Astrocyte of the hippocampus (primary cell): ENCODE results near the gene GREB1.

Source experiments
- DNase-seq: peaks from one replicate; pipeline ENCODE4 v3.0.0; 2011; ENCODE audit warnings: low read depth, low spot score

GREB1 gene

DNA sequence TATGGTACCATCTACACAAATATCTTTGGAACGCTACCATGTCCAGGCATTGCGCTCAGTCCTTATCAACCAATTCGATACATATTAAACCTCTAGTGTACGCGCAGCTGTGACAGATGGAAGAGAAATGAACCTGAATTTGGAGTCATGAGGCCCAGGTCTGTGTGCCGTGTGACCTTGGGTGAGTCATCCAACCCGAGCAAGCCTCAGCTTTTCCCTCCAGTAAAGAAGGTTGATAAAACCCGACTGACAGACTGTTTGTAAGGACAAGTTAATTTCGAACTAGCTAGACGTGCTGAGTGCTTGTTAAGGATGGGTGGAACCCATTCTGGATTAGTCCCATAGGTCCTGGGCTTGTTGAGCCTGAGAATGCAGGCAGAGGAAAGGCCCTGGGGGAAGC is 28.2 kb downstream of the GREB1 start:
- DNase-seq = no peak

DNA sequence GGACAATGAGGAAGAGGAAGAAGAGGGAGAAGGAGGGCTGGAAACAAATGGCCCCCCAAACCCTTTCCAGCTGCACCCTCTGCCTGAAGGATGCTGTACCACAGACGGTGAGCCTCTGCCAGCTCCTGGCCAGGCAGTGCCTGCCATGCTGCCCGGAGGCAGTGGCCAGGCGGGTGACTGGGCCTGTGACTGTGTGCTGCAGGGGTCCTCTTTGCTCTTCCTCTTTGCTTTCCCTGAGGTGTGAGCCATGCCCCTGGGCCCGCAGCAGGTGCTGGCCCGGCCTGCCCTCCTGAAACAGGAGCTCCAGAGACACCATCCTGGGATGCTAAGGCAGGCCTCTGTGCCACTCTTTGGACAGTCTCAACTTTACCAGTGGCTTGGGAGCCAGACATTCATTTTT is 28.6 kb downstream of the GREB1 start:
- no peak for DNase-seq

DNA sequence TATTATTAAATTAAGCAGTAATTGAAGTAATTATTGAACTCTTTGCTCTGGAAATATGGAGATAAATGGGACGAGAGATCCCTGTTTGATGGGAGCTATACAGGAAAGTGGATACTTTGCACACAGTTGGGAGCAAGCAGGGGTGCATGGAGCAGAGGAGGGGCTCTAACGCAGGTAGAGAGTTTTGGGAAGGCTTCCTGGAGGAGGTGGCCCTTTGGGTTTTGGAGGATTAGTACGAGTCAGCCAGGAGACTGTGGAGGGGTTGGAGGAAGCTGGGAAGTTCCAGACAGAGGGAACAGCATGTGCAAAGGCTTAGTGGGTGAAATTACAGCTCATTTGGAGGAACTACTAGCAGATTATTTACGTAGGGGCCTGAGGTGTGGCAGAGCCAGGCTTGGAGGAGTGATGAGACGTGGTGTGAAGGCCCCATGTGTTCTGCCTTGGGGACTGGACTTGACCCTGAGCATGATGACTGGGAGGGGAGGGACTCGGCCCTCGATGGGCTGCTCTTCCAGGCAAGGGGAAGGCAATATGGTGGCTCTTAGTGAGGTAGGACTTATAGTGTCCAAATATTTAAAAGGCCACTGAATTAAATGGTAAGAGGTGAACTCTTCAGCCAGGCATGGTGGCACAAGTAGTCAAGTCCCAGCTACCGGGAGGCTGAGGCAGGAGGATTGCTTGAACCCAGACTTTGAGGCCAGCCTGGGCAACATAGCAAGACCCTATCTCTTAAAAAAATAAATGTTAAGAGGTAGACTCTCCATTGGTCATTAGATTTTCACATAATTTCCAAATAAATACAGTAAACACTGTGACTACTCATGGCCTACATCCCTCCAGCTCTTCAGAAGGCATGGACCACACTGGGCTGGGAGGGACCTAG is 30.2 kb downstream of the GREB1 start:
- DNase-seq = no peak

DNA sequence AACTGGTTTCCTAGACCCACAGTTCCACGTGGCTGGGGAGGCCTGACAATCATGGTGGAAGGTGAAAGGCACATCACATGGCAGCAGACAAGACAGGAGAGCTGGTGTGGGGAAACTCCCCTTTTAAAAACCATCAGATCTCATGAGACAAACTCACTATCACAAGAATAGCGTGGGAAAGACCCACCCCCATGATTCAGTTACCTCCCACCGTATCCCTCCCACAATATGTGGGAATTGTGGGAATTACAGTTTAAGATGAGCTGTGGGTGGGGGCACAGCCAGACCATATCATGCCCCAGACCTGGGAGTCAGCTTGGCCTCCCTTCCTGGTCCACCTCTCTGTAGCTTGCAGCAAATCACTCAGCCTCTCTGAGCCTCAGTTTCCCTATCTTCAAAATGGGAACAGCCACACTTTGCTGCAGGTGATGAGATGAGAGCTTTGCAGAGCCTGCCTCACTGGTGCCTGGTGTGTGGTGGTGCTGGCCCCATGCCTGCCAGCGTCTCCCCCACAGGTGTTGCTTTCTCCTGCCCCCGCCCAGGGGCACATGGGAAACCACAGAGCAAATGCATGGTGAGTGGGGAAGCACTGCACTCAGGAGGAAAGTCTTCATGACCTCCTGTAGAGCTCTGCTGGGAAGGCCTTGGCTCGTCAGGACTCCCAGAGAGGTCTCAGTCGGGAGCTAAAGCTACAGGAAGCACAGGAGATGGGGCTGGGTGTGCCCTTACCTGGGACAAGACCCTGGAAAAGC is 31.1 kb downstream of the GREB1 start:
- DNase-seq = no peak

DNA sequence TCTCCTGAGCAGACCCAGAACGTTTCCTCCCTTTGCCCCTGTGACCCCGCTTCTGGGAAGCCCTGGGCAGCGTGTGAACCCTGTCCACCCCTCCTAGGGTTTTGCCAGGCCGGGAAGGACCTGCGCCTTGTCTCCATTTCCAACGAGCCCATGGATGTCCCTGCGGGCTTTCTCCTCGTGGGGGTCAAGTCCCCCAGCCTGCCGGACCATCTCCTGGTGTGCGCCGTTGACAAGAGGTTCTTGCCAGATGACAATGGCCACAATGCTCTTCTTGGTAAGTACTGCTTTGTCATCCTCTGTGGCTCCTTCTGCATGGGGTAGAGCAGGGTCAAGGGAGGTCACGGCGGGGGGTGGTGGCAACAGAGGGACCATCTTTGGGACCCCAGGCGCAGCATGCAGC is 32.5 kb downstream of the GREB1 start:
- no peak for DNase-seq

DNA sequence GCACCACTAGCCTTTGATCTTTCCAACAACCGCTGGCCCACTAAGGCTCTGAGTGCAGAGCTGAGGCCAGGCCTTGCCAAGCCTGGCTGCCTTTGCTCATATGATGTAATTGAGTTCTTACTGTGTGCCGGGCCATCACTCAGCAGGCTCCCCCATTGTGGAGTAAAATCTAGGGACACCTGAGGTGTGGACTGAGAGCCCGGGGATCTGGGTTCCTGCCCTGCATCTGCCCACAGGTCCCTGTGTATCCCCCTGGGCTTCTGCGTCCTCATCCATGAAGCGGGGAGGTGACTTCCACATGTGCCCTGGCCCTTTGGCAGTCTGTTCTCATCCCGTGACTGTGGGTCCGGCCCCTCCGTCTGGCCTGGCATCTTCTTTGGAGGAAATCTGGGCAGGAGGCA is 33.8 kb downstream of the GREB1 start:
- DNase-seq = no peak

DNA sequence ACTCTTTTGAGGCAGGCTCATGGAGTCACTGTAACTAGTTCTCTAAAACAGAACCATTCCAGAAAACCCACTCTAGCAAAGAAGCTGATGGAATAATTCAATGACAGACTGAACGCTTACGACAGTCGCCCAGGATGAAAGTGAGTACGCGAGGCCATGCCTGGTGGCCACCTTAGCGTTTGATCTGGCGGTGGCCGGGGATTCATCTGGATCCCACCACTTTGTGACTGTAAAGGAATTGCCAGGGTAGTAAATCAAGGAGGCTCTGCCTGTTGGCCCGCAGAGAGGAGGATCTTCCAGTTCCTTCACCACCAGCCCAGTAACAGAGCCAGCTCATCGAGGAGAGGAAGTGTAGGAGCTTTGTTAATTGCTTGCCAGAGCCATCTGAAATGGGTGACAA is 34.6 kb downstream of the GREB1 start:
- no peak for DNase-seq

DNA sequence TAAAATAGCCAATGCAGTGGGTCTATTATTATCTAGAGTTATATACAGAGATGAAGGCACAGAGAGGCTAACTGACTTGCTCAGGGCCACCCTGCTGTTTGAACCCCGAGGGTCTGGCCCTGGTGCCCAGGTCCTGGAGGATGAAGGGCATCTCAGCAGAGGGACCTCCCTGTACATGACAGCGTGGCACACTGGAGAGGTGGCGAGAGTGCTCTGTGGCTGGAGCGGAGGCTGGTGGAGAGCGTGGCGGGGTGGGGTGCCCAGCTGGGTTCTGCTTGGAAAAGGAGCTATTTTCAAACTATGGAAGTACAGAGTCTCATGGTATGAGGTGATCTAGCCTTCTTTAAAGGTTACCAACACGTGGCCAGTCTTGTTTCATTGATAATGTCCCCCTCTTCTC is 35.8 kb downstream of the GREB1 start:
- no peak for DNase-seq

DNA sequence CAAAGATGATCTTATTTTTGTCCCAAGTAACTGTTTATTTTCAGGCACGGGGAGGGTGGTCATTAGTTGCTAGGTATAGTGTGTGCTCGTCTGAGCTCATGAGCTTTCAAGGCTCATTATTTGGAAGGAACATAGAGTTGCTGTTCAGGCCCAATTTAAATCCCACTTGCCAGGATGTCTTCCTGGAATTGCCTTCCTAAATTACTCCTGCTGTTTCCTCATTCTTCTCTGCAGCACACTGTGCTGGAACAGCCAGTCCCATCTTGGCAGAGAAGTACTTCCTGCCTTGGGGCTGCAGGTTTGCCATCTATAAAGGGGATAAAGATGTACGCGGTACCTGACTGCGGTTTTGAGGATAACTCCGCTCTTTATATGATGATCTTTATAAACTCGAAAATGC is 37.3 kb downstream of the GREB1 start:
- DNase-seq = no peak

DNA sequence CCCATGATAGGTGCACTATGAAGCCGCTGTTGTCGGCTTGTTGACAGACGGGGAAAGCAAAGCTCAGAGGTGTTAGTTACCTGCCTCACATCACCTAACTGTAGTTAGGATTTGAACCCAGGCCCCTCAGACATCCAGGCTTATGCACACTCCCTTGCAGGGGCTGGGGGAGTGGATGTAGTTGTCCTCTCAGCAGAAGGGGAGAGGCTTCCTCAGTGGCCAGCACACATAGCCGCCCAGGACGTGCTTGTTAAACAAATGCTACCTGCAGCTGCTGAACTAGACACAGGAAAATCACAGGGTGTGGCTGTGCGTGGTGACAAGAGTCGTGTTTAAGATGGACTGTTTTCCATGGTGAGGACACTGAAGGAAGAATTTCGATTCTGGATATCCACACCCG is 39.2 kb downstream of the GREB1 start:
- no peak for DNase-seq

DNA sequence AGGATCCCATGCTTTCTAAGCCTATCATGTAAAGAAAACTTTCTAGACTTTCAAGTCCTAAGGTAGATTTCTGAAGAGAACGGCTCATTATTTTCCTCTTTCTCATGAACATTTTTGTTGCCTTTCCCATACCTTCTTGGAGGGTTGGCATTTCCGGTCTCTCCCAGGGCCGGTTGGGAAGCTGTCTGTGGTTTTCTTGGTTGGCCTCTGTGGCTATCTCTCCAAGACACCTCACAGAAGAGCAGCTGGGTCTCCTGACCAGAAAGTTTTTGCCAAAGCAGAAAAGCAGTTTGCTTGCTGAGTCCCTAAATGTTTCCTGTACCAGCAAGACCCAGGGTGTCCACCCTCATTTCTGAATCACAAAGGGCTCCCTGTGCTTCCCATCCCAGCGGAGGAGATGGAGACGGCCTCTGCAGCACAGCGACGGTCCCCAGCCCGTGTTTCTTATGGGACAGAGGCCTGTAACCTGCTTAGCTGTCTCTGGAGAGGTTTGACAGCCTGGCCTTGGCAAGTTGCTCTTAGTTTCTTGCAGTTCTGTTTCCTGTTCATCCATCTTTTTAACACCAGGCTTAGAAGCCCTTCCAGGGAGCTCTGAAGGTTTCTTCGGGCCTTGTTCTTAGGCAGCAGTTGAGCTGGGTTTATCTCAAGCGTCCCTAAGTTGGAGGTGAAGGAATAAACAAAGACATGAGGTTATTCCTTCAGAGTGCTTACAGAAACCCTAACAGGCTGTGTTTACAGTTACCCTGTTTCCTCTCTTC is 39.8 kb downstream of the GREB1 start:
- peak; percentile 49 for DNase-seq

DNA sequence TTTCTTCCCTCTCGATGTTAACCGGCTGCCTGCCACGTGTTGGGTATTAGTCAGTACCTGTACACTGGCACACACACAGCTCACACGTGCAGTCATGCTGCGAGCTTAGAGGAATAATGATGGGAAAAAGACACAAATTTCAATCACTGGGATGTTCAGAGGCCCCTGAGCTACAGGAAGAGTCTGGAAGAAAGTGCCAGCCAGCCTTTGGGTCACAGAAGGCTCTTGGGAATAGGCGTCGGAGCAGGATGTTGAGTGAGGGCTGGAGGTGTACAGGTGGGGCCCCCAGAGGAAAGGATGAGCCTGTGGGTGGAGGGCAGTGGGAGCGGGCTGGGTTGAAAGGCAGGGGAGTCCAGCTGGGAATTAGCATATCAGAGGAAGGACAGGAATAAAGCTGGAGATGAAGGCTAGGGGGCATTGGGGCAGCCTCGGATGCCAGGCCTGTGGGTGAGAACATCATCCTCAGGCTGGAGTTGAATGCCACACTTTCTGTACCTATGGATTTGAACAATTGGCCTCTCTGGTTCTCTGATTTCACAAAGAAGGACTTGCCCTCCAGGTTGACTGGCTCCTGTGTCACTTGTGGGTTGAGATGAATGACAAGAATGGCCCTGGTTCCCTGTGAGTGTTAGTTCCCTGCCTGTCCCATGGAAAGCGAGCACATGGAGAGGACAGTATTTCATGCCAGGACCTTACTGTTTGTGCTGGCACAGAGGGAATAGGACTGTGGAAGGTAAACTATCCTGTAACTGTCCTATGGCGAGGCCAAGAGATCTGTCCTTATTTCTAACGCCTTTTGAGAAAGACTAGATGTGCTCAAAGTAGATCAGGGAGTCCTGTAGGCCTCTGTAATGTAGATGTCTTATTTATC is 40.6 kb downstream of the GREB1 start:
- DNase-seq = no peak

DNA sequence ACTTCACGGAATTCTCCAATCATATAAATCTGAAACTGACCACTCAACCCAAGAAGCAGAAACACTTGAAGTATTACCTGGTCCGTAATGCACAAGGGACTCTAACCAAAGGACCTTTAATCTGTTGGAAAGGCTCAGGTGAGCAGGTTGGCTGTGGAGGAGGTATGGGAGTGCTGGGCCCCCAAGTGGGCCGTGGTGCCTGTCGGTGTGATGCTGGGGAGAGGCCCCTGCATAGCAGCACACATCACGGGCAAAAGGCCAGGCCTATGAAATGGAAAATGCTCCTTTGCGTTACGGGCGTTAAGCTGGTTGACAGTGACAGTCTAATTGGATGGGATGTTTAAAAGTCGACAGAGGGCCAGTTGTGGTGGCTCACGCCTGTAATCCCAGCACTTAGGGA is 42.6 kb downstream of the GREB1 start:
- no peak for DNase-seq

DNA sequence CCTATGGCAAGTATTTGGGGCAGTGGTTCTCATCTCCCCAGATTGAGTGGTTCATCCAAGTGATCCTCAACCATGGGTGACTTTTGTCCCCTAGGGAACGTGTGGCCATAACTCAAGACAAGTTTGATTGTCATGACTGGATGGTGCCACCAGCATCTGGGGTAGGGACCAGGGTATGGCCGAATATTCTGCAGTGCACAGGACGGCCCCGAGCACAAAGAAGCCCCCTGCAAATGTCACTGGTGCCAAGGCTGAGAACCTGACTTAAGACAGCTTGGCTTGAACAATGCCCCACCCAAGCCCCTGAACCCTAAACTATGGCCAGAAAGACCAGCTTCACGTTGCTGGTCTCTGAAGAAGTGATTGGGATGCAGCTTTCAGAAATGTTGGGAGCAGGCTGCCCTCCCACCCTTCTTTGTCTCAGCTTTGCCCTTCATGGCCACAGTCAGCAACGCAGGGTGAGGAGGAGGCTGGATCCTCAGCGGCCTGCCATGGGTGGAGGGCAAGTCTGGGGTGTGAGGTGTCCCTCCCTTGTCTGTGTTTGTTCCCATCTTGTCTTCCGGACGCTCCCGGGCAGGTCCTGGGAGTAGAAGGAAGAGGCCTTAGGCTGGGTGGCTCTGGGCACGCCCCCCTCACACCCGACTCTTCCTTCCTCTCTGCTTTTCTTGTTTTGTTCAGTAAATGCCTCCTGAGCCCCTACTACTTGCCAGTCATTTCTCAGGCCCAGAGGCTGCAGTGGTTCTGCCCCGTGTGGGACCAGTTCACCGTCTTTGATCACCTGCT is 43.4 kb downstream of the GREB1 start:
- no peak for DNase-seq

DNA sequence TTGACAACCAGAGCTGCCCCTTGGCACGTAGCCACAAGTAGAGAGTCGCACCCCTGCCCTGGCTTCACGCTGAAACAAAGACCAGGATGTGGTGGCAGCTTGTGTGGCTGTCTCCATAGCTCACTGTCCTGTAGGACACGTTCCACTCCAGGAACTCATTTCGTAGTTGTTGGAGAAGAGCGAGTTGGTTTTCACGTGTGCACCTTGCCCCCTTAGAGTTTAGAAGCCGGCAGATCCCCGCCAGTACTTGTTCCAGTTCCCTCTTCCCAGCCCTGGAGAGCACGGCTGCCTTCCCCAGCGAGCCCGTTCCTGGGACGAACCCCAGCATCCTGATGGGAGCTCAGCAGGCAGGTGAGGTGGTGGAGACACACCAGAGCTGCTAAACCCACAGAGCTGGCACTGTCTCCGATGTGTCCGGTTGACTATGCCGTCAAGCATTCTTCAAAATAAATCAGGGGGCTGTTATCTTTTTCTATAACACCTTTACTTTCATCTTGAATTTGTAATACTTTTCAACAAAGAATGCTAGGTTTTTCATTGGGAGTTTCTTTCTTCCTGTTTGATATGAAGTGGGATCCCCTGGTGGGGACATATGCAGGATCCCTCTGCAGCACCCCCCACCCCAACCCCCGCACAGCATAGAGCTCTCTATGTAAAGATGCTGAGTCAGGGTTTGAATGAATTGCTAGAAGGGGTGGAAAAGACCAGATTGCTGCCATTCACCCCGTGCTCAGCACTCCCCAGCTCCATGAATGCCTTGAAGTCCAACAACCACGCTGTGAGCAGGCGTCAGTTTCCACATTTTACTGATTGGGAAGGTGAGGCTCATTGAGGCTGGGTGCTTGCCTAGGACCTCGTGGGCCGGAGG is 44.5 kb downstream of the GREB1 start:
- no peak for DNase-seq

DNA sequence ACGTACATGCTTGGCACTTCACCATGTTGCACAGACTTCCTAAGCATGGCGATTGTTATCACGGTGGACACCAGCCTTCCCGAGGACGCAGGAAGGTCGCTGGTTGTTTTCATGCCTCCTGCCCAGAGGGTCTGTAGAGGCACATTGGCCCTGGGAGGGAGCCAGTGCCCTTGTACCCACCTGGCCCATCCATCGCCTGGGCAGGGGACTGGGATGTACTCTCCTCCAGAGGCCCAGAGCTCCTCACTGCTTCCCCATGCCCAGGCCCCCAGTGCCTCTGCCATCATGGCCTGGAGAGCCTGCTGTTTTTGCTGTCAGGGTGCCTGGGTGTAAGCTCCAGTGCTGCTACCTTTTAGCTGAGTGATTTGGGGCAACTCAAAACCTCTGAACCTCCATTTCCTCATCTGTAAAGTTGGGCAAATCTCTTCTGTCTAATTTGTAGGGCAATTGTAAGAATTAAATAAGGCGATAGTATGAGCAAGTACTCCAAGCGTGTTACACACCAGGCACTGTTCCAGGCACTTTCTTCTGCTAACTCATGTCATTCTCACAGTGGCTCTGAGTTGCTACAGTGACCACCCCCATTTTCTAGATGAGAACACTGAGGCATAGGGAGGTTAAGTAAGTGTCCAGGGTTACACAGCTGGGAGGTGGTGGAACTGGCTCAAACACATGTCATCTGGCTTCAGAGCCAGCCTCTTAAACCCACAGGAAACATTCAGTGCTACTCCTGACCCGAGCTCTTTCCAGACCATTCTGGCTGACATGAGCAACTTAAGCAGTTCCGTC is 45.3 kb downstream of the GREB1 start:
- DNase-seq = no peak

DNA sequence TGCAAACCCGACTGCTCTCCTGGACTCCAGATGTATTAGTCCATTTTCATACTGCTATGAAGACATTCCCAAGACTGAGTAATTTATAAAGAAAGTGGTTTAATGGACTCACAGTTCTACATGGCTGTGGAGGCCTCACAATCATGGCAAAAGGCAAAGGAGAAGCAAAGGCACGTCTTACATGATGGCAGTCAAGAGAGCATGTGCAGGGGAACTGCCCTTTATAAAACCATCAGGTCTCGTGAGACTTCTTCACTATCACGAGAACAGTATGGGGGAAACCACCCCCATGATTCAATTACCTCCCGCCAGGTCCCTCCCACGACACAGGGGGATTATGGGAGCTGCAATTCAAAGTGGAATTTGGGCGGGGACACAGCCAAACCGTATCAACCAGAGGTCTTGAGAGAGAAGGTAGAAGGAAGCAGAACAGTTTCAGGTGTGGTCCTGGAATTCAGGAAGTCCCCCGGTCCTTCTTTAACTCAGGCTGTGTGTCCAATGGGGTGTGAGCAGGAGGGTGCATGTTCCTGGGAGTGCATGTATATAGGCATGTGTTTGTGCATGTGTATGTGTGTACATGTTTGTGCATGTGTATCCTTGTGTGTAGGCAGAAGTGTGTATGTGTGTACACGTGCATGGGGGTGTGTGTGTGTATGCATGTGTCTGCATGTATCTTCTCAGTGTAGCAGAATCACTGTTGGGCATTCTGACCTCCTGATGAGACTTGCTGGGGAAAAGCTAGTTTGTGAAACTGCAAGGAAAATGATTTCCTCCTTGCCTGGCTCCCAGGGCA is 46.2 kb downstream of the GREB1 start:
- no peak for DNase-seq

DNA sequence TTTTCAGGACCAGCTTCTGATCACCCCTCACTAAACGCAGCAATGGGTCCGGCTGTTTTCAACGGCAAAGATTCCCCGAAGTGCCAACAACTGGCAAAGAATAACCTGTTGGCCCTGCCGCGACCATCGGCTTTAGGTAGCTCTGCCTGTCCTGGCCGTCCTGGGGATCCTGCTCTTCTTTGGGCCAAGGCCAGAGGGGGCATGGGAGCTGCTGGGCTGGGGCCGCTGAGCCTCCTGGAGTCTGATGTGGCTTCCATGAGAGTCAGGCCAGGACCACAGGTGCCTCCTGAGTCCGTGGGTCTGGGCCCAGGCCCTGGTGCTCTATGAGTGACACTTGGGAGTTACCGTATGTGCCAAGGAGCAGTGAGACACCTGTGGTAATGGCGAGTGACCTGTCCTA is 46.9 kb downstream of the GREB1 start:
- DNase-seq = no peak
